SK-N-MC (cell line): ENCODE data around the gene IL36B.

Experiments used
- EZH2 ChIP-seq: fragments of 200-600 bp; sonication (generic); IDR thresholded peaks from one replicate; pipeline ENCODE4 v1.6.1; 2017; ENCODE audit warnings: antibody characterized with exemption
- POLR2AphosphoS5 ChIP-seq: IDR thresholded peaks from 2 replicates; pipeline ENCODE4 v1.6.1; 2012; ENCODE audit warnings: mild to moderate bottlenecking, low read depth, low read length, borderline replicate concordance

DNA sequence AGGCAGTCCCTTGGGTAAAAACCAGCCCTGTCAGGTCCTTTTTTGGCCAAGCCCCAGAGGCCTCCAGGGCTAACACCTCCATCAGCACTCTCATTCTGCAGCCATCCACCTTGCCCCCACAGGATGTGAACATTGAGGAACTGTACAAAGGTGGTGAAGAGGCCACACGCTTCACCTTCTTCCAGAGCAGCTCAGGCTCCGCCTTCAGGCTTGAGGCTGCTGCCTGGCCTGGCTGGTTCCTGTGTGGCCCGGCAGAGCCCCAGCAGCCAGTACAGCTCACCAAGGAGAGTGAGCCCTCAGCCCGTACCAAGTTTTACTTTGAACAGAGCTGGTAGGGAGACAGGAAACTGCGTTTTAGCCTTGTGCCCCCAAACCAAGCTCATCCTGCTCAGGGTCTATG lies 22.4 kb upstream of the IL36B start:
- TF ChIP-seq POLR2AphosphoS5 (no peak), EZH2 (no peak)
